Fibroblast of skin of right biceps (primary cell): ENCODE data around the gene C1GALT1C1.
"Not testable (repeated sequence)": the region's sequence is repeated elsewhere in the genome, so short reads cannot be mapped to it uniquely, and the experiment has no call there.

Experiments
- DNase-seq: peaks from one replicate; pipeline ENCODE4 v3.0.0-alpha.2; 2013

The C1GALT1C1 gene

DNA sequence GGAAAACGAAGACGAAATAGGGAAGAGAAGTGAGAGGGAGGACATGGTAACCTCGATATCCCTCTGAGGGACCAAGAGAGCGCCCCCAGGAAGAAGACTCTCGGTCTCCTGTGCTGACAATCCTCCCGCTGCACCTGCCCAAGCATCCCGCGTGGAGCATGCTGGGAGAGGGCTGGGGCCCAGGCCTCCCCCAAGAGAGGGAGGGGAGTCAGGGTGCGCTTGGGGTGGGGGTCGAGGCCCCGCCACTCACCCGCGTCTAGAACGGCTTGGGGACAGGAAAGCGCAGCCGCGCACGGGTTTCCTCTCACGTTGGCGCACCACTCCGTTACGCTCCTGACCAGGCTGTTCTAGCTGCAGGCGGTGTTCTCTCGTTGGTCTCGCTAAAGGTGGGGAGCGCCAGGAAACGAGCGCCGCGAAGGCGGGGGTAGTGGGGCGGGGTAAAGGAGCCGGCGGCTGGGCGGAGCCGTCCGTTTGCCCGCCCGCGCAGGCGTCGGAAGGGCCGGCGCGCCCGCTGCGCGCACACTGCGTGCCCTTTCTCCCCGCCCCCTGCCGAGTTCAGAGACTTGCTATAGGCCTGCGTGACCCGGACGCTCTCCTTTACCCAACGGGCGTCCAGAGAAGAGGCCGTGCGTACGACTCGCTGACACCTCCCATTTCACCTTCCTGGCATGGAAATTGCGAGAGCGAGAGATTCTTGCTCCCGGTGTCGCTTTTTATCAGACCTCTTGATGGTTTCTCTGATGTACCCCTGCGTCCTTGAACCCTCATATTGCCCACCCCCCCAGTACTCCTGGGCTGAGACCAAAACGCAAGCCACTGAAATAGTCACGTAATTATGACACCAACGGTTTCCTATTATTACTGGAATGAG is at the start of gene C1GALT1C1:
C1GALT1C1 (minus strand) TSS at position 388 of the 871 bp plus-strand sequence. CDS start 2,888 bp downstream, outside the sequence.
- DNase-seq: peak; percentile 94

DNA sequence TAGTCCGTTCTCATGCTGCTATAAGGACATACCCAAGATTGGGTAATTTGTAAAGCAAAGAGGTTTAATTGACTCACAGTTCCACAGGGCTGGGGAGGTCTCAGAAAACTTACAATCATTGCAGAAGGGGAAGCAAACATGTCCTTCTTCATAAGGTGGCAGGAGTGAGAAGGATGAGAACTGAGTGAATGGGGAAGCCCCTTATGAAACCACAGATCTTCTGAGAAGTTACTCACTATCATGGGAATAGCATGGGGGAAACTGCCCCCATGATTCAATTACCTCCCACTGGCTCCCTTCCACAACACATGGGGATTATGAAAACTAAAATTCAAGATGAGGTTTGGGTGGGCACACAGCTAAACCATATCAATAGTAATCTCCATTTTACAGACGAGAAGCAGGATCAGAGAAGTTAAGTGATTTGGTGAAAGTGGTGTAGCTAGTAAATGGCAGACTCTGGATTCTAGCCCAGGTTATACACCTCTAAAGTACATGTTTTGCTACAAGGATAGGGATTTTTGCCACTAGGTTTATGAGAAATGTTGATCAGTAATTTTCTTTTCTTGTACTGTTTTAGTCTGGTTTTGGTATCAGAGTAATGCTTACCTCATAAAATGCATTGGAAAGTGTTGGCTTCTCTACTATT is 47.3 kb upstream of the C1GALT1C1 start:
- DNase-seq: no peak

DNA sequence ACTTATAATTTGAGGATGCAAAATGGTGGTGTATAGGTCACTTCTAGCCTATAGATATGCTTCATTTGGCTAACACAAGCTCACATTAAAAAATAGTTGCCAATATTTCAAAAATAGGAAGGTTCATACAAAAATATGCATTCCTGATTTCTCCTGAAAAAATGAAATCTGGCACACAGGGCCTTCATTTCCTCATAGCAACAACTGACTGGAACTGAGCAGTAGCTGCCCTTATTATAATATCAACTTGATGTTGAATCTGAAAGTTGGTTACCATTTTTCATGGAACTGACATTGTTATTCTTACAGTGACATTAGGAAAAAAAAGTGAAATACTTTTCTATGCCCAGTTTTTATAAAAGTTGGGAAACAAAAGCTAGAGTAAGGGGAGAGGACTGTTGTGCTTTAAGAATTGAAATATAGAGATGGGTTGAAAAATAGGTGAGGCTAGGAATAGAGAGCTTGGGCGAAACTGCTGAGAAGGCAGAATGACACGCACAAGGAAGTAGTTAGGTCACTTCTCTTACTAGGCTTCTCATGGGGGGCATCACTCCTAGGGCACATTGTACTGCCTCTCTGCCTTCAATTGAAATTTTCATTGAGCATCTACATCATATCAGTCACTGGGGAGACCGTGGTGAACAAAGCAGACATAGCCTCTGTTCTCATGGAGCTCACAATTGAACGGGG is 43.1 kb upstream of the C1GALT1C1 start:
- no peak for DNase-seq

DNA sequence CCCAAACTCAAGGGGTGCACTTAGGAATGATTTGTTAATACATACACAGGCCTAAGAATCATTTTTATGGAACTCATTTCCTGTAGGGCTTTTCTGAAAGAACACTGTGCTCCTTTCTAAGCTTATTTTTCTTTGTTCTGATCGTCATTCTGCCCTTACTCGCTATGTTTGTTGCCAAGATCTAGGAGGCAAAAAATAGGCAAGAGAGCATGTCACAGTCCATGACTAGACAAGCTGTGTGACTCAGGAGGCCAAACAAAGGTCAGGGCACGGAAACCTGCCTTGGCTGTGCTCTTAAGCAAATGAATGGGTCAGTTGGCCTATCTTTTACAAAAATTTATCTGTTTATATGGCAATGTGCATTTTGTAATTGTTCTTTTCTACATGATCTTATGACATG is 42.5 kb upstream of the C1GALT1C1 start:
- DNase-seq: peak; percentile 61

DNA sequence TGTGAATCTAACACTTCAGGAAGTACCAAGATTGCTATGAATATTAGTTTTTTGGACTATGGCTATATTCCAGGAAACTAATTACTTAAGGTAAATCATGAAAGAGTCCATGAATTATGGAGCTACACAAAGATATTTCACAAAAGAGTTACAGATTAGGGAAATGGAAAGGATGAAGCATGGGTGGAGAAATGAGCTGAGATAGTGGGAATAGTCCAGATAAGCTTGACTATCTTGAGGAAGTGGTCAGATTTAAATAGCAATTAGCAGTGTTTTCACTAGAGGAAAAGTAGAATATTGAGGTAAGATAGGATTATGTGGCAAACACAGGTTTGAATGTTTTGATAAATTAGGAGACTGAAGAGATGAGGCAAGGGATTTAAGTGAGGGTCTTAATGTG is 42.1 kb upstream of the C1GALT1C1 start:
- DNase-seq: no peak

DNA sequence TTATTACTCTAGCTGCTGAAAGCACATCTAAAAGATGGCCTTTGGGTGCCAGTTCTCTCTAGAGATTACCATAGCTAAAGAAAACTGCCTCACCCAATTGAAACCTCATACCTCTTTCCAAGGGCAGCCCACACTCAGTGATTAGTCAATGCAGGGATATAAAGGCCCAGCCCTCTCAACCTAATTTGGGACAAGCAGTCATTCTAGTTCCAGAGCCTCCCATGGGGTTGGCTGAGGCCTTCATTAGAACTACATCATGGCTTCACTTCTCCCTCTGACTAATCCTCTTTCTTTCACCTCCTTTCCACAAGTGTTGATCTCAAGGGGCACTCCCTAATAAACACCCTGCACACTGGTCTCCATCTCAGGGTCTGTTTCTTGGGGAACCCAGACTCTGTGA is 38.5 kb upstream of the C1GALT1C1 start:
- DNase-seq: no peak

DNA sequence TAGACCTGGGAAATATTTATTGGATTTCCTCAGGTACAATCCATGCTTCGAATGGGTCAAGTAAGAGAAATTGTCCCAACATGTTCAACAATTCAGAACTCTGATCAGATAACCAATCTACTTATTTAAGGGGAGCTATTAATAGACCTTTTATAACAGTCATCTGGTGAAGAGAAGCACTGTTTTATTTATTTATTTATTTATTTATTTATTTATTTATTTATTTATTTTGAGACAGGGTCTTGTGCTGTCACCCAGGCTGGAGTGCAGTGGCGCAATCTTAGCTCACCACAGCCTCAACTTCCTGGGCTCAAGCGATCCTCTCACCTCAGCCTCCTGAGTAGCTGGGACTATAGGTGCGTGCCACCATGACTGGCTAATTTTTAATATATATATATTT is 34.7 kb upstream of the C1GALT1C1 start:
- DNase-seq: not testable (repeated sequence)

DNA sequence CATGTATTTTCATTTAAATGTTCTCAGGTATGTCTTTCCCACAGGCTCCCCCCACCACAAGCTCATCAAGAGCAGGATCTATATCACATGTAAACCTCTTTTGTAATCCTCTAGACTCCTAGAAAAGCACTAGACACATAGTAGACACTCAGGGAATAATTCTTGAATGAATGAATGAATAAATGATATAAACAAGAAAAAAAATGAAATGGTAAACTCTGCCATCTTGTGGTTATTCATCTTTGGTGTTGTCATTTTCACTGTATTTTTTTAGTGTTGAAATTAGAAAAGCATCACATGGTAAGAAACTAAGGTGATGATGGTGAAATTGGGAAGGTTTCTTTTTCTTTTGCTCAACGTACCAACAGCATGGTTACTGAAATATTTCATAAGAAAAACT is 34.2 kb upstream of the C1GALT1C1 start:
- DNase-seq: peak; percentile 15

DNA sequence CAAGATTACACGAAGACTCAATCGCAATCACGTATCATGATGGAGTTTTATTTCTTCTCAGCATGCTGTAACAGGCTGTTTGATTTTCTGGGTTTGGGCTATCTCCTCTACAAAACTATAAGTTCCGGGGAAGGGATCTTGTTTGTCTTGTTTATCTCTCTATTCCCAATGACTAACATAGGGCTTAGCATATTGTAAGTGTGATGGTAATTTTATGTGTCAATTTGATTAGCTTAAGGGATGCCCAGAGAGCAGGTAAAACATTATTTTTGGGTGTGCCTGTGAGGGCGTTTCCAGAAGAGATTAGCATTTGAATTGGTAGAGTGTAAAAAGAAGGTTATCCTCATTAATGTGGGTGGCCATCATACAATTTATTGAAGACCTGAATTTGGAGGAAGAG is 32.8 kb upstream of the C1GALT1C1 start:
- no peak for DNase-seq

DNA sequence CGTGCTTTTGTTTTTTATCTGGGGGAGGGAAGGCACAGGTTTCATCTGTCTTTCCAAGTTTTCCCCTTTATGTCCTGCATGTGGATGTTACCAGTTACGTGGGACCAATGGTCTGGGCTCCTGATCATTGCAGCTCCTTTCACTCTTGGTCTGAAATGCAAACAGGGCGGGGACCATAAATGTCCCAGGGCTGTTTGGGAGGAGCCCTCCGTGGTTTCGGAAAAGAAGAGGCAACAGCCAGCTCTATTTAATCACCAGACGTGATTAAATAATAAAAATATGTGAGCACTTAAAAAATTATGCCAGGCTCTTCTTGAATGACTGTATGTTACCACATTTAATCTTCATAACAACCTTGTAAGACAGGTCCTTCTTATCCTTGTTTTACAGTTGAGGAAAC is 30.8 kb upstream of the C1GALT1C1 start:
- no peak for DNase-seq

DNA sequence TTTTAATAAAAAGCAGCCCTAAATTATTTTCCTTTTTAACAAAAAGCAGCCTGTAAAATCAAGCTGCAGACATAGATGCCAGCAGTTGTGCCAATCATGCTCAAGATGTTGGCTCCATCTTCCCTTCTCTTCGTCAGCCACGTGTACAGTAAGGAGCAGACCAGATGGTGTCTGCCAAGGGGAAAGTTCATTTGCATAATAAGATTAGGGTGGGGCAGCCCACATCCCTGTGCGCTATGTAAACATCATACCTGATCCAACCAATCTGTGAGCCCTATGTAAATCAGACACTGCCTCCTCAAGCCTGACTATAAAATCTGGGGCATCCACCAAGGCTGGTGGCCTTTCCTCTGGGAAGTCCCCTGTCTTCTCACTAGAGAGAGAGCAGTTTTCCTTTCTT is 23.1 kb upstream of the C1GALT1C1 start:
- DNase-seq: no peak

DNA sequence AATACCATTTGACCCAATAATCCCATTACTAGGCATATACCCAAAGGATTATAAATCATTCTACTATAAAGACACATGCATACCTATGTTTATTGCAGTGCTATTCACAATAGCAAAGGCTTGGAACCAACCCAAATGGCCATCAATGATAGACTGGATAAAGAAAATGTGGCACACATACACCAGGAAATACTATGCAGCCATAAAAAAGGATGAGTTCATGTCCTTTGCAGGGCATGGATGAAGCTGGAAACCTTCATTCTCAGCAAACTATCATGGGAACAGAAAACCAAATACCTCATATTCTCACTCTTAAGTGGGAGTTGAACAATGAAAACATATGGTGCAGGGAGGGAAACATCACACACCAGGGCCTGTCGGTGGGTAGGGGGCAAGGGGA is 22.4 kb upstream of the C1GALT1C1 start:
- DNase-seq: not testable (repeated sequence)

DNA sequence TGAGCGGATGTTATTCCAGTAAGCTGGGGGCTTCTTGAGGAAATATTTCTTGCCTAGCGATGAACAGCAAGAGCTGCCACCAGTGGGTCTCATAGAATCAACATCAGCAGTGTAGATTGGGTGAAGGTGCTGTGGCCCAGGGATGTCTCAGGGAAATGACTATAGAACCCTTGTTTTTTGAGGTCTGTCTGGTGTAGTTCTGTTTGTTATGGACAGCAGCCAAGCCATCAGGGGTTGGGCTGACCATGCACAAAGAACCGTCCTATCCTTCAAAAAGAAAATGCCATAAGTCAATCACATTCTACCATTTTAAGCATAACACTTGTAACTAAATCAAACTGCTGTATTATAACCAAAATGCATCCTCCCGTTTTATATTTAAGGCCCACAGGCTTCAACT is 17.3 kb upstream of the C1GALT1C1 start:
- DNase-seq: no peak

DNA sequence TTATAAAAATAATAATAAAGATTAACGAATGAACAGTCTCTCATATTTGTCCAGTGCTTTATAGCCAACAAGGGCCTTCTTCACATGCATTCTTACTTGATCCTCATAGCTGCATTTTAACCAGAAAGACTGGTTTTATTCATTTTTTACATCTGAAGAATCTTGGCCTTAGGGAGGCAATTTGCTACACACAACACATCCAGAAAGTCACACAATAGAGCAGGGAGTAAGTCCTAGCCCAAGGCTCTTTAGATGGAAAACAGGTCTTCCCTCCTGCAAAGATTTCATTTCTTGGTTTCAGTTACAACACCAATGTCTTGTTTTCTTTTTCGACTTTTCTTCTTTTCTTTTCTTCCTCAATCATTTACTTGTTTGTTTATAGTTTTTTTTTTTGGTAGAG is 13.0 kb upstream of the C1GALT1C1 start:
- no peak for DNase-seq

DNA sequence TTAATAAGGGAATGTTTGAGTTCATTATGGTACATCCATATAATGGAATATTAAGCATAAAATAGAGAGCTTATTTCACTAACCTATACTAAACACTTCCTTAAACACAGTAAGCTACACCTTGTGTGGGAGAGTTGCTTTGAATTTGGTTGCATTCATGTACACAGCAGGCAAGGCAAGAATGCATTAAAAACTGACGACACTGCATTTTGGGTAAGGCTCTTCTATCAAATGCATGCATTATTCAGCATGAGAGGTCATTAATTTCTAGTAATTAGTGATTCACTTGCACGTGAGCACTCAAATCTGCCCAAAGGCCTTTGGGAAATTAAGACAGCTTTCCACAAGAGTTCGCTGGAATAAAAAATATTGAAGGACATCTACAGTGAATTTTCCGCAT is 8.8 kb upstream of the C1GALT1C1 start:
- DNase-seq: no peak

DNA sequence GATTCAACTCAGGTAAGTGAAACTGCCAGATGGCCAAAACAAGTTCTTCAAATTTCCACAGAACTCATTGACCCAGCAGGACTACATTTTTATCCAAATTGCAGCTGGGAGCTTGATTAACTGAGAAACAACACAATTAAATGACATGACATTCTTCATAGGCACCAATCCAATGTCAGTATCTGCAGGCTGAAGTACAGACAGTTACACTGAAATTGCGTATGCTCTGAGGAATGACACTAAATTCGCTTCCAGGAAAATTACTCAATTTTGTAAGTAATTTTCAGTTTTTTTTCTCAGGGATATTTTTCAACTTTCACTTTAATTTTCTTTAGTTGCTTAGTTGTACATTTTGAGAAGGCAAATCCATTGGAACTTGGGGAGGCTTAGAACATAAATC is 4.5 kb downstream of the C1GALT1C1 start:
- peak; percentile 20 for DNase-seq

DNA sequence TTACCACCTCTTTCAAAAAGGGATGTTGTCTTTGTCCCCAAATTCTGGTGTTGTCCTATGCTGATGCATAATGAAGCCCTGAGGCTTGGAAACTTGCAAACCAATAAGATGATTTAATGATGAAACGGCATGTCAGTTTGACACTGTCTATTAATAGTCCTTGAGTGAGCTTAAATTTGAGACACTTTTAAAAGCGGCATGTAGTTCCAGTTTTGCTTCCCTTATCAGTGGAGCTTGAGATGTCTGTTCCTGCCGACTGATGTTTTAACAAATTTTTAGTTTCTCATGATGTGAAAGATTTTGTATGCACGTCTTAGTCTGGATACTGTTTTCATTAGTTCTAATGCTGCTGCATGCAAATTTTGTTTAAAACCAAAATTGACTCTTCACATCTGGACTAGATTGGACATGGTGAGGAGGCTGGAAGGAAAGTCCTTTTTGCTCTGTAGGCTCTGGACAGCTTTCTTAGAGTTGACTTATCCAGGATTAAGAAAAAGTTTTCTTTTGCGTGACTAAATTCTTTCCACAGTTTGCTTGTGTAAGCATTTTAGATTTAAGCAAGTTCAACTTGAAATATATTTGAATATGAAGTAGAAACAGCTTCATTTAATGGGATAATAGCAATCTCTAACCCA is 11.7 kb downstream of the C1GALT1C1 start:
- DNase-seq: no peak

DNA sequence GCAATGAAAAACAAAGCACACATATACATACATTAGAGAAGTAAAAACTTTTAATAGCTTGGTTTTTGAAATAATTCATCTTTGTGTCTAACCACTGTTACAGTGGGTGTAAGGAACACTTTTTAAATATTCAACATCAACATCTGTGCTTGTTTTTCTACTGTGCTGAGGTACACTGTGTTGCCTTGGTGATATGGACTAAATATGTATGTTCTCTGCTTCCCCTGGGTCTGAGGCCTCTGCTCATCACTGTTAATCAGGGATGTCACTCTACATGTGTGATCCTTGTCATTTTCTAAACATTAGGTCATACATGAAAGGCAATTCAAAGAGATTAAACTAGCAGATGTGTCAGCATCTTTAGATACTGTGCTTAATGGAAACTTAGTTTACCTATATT is 15.0 kb downstream of the C1GALT1C1 start:
- DNase-seq: no peak

DNA sequence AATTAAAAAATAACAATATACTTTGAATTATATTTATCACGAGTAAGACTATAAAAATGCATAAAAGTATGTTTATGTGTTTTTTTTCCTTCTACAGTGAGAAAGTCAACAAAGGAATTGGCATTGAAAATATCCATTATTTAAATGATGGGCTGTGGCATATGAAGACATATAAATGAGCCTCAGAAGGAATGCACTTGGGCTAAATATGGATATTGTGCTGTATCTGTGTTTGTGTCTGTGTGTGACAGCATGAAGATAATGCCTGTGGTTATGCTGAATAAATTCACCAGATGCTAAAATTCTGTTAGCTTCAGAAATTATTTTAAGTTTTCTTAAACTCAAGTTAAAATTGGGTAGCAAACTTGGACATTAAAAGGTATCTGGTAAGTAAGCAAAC is 17.8 kb downstream of the C1GALT1C1 start:
- no peak for DNase-seq

DNA sequence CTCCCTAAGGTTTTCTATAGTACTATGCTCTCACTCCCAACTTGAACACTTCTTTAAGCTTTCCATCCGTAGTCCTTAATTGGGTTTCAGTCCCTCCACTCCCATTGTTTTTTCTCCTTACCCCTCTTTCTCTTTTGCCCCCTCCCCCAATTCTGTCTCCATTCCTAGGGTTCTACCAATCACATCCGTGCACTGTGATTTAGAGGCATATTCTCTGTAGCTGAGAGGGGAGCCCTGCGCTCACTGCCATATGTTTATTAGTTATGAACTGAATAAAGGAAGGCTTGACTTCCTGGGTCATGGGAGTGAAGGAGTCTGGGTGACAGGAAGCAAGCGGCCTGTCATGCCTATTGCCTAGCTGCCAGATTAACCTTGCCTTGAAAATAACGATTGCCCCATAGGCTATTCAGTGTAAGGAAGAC is 25.5 kb downstream of the C1GALT1C1 start:
- peak; percentile 62 for DNase-seq

DNA sequence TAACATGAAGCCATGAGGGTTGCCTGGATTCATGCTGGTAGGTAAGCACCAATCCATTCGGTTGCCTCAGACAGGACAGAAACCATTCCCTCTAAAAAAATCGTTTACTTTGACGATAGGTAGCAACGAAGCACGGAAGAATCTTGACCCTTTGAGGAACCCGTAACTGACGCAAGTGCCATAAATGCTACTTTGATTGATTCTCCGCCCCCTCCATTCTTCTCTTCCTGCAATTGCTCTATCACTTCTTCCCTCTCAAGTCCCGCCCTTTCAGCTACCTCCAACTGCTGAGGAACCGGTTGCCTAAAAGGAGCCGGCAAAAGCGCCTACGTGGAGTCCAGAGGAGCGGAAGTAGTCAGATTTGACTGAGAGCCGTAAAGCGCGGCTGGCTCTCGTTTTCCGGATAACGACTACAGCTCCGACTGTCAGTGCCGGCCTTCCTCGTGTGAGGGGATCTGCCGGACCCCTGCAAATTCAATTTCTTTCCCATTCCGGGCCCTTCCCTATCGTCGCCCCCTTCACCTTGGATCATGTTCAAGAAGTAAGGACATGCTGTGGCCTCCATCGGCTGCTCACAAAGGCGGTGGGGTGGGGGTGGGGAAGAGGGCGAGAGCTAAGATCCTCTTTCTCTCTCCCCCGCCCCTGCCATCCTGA is 26.0 kb downstream of the C1GALT1C1 start, which contains the start of gene MCTS1:
MCTS1 (plus strand) TSS at position 395 of the 654 bp plus-strand sequence; CDS start at position 531, 136 bp downstream.
- DNase-seq: peak; percentile 98

DNA sequence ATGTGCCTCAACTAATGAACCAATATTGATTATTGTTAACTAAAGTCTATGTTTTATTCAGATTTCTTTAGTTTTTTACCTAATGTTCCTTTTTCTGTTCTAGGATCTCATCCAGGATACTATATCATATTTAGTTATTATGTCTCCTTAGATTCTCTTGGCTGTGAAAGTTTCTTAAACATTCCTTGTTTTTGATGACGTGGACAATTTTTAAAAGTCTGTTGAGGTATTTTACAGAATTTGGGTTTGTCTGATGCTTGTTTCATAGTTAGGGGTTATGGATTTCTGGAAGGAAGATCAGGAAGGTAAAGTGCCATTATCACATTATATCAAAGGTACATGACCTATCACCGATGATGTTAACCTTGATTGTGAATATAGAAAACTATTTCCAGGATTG is 44.2 kb downstream of the C1GALT1C1 start:
- DNase-seq: no peak
